SW 1271 (cell line): Measurements from ENCODE around the gene B4GAT1.
"Not testable (repeated sequence)": the region's sequence is repeated elsewhere in the genome, so short reads cannot be mapped to it uniquely, and the experiment has no call there.

Experiments
- DNase-seq, 2 experiments: peaks; one replicate each; lab custom pipeline; 2025; lab: John Stamatoyannopoulos, UW

The B4GAT1 gene

DNA sequence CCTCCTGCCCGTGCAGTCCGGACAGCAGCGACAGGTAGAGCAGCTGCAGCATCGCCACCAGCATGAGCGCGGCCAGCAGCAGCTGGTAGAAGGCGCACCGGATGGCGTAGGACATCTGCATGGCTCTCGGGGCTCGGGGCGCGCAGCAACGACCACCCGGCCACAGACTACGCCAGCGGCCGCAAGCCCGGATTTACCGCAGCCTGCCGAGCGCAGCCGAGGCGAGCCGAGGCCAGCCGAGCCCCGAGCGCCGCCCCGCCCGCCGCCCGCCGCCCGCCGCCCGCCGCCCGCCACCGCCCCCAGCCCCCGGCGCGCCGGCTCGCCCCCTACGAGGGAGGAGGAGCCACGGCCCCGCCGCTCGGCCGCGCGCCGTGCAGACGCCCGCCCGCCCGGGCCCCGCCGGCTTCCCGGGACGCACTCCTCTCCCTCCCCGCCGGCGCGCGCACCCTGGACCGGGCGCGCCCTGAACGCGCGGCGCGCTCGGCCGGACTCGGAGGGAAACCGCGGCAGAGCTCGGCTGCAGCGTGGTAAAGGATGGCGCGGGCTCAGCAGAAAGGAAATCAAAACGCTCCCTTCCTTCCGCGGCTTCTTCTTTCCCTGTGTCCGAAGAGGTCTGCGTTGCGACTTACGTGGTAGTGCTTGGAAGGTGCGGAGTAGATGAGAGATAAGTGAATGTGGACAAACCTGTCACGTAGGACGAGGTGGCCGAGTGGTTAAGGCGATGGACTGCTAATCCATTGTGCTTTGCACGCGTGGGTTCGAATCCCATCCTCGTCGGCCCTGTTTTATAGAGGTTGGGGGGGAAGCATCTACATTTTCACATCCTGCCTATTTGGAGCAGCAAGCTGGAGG lies at the start of gene B4GAT1:
Gene B4GAT1, minus strand, starts transcription at position 205 of the 852 bp plus-strand sequence. Its CDS starts 84 bp downstream, at position 121.
- DNase-seq = peak; percentile 78 to 85

DNA sequence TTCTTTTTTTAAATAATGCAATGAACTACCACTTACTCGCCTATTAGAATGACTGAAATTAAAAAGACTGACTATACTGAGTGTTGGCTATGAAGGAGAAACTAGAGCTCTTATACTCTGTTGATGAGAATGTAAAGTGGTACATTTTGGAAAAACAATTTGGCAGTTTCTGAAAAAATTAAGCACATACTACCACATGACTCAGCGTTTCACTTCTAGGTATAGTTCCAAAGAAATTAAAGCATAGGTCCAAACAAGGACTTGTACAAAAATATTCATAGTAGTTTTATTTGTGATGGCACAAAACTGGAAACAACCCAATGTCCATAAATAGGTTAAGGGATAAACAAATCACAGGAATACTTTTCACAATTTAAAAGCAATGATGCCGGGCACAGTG lies 46.5 kb upstream of the B4GAT1 start:
- no peak for DNase-seq

- no peak for DNase-seq
These were observed 43.9 kb upstream of the B4GAT1 start for GRCh38 chr11:66391322-66391721.

GRCh38 chr11:66388780-66389386 lies 41.5 kb upstream of the B4GAT1 start:
- peak; percentile 14 to 44 for DNase-seq

DNA sequence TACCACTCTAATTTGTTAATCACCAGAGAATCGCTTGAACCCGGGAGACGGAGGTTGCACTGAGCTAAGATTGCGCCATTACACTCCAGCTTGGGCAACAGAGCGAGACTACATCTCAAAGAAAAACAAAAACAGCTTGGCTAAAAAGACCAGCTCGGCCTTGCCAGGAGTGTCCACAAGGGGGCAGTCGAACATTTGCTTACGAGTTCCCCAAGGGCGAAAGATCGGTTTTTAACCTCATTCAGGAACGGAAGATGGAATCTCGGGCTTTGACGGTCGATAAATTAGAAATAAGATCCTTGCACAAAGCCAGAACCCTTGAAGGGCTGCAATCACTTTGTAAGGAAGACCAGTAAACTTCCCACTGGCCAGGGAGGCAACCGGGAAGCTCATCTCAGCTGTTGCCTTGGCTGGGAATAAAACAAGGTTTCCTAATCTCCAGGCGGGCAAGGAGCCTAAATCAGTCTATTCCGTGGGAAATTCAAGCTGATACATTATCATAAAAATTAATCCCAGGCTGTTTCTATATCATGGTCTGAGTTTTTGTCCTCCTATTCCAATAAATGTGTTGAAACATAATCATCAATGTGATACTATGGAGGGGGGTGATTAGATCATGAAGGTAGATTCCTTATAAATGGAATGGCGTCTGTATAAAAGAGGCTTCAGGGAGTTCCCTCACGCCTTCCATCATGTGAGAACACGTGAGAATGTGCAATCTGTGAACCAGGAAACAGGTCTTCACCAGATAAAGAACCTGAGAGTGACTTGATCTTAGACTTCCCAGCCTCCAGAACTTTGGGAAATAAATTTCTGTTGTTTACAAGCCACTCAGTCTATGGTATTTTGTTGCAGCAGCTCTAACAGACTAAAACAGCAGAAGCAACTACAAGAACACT lies 39.0 kb upstream of the B4GAT1 start:
- peak in 1 of 2 experiments; percentile 70 for DNase-seq

DNA sequence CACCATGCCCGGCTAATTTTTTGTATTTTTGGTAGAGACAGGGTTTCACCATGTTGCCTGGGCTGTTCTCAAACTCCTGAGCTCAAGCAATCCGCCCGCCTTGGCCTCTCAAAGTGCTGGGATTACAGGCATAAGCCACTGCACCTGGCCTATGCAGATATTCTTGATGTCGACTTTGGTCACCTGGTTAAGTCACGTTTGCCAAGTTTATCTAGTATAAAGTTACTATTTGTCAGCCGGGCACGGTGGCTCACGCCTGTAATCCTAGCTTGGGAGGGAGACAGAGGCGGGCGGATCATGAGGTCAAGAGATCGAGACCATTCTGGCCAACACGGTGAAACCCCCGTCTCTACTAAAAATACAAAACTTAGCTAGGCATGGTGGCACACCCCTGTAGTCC lies 36.9 kb upstream of the B4GAT1 start:
- not testable (repeated sequence) for DNase-seq

DNA sequence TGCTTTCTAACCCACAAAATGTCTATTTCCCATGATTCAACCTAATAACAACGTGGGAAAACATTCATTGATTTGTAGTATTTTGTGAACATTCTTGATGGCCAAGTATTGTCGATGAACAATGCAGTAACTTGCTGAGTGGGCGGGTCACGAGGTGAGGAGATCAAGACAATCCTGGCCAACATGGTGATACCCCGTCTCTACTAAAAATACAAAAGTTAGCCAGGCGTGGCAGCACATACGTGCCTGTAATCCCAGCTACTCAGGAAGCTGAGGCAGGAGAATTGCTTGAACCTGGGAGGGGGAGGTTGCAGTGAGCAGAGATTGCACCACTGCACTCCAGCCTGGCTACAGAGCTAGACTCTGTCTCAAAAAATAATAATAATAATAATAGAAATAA lies 32.8 kb upstream of the B4GAT1 start:
- DNase-seq = not testable (repeated sequence)

DNA sequence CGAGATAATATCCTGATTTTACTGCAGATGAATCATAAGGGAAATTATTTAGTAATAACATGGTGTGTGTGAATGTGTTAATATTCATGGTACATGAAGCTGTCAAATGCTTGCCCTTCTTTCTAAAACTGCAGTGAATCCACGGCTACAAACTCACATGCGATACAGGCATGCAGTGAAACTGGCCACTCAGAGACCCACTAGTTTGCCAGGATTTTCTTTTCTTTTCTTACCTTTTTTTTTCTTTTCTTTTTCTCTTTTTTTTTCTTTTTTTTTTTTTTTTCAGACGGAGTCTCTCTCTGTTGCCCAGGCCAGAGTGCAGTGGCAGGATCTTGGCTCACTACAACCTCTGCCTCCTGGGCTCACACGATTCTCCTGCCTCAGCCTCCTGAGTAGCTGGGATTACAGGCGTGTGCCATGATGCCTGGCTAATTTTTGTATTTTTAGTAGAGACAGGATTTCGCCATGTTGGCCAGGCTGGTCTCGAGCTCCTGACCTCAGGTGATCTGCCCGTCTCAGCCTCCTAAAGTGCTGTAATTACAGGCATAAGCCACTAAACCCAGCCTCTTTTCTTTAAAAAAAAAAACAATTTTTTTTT lies 26.4 kb upstream of the B4GAT1 start:
- DNase-seq = not testable (repeated sequence)

GRCh38 chr11:66373265-66373664 lies 25.8 kb upstream of the B4GAT1 start:
- DNase-seq = no peak

GRCh38 chr11:66371627-66372415 lies 24.4 kb upstream of the B4GAT1 start, which contains the start of gene SLC29A2:
Gene SLC29A2 (minus strand): TSS chr11:66371760. CDS start chr11:66371591, 169 bp downstream.
- DNase-seq = peak; percentile 25 to 64

DNA sequence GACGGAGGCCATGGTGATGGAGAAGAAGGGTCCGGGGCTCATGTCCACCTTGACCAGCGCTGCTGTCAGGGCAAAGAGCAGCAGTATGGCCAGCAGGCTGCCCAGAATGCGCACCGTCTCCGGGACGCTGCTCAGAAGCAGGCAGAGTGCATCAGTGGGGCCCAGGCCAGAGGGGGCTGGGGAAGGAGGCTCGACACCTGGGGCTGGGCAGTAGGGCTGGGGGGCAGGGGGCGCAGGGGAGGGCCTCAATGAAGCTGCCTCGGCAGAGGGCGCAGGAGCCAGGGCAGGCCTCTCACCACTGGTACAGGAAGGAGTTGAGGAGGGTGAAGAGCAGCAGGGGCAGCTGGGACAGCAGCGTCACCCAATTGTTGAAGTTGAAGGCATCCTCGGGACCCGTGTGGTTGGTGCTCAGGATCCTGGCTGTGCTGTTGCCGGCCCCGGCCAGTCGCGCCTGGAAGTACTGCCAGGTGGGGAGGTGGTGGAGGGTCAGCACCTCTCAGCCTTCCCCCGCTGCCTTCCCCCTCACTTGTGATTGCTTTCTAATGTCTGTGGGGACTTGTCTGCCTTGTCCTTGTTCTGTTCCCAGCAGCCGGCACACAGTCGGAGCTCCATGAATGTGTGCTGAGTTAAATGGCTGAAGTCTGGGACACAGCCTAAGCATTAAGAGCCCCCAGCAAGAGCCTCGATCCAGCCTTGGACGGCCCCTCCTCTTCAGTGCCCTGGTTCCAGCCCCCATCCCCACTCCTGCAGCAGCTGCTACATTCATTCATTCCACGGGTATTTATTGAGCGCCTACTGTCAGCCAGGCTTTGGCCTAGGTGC lies 21.9 kb upstream of the B4GAT1 start:
- no peak for DNase-seq

DNA sequence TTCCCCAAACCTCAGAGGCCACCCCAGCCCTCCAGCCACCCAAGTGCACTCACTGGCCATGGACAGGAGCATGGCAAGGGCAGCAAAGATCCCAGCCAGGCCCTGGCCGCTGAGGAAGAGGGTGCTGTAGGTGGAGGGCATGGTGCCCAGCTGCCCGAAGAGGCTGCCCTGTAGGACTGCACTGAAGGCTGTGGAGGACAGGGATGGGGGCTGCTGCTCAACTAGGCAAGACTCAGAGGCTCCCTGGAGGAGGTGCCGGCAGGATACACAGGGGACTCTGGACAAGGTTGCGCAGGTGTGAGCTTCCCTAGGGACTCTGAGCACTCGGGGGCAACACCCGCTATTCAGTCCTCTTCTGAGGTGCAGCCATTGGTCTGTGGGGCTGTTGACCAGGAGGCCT lies 21.1 kb upstream of the B4GAT1 start:
- no peak for DNase-seq

- DNase-seq = no peak
These were observed 20.3 kb upstream of the B4GAT1 start for GRCh38 chr11:66367561-66368312.

DNA sequence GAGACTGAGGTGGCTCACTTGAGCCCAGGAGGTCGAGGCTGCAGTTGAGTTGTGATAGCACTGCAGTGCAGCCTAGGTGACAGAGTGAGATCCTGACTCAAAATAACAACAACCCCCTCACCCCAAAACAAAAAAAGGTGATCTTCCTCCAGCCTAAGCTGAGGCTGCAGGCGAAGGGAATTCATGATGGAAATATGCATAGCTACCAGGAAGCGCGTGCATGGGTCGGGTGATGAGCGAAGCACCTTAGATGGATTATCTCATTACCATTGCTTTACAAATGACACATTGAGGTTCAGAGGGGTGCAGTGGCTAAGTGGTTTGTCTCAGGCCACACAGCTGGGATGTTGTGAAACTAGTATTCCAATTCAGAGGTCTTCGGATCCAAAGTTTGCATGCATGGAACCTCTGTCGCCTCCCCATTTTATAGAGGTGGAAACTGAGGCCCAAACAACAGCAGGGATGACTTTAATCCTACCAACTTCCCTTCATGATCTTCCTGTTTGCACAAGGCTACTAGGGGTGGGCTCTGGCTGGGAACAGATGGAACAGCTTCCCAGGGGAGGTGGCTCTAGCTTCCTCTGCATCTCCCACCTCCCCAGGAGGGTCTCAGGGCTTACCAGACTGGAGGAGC lies 19.5 kb upstream of the B4GAT1 start:
- no peak for DNase-seq

- DNase-seq = no peak
These were observed 18.5 kb upstream of the B4GAT1 start for GRCh38 chr11:66365711-66366619.

DNA sequence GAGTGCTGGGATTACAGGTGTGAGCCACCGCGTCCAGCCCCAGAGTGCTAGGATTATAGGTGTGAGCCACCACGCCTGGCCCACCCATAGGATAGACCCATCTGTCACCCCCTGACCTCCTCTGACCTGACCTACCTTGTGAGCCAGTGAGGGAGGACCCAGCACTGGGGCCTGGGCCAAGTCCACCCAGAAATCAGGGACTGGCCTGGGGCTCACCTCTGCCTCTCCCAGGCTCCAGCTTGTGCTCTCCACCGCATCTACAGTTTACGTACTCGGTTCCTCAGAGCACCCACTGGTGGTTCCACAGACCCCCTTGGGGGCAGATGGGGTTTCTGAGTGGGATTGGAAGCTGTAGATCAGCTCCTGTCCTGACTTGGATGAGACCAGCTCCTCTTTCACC lies 17.7 kb upstream of the B4GAT1 start:
- DNase-seq = no peak

DNA sequence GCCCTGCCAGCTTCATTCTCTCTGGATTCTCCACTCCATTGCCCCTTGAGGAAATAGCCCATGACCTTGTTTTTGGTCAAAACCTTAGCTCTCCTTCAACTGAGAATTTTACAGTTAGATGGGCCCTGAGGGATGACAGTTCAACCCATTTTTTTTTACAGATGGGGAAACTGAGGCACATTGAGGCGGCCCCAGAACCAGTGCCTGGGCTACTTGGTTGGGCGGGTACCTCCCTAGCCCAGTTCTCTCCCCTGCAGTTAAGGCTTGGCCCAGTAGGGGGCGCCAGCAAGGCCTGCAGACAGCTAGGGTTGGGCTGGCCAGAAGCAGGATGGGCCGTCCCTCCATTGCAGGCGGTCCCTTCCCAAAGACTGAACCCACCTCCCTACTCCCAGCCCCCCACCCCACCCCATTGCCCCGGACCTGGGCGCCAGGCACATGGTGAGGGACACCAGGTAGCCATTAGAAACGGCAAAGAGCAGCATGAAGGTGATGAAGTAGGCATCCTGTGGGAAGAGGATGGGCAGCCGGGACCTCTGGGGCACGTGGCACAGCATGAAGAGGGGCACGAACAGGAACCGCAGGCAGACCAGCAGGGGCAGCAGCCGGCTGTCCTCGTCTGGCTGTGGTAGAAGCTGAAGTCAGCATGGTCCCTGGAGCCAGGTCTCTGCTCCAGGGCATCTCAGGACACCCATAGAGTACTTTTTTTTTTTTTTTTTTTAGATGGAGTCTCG lies 16.5 kb upstream of the B4GAT1 start:
- no peak for DNase-seq
